HG02981 (cell line): ENCODE results near the gene CAMK2G.
"Not testable (repeated sequence)": the region's sequence is repeated elsewhere in the genome, so short reads cannot be mapped to it uniquely, and the experiment has no call there.

Source experiments
- ATAC-seq: cut with Tn5 transposase; IDR thresholded peaks from one replicate; pipeline ENCODE4 v1.9.1; 2021; ENCODE audit warnings: mild to moderate bottlenecking, moderate library complexity; ENCODE audit not compliant: unreplicated experiment

Gene CAMK2G

GRCh38 chr10:73874267-73875138 lies at the start of gene CAMK2G:
Gene CAMK2G, minus strand, starts transcription at chr10:73874555. Its CDS starts 94 bp downstream, at chr10:73874461.
- ATAC-seq, result peak; percentile 77

GRCh38 chr10:73922864-73923133 lies 48.4 kb upstream of the CAMK2G start:
- ATAC-seq, result no peak

- no peak for ATAC-seq
These were observed 47.9 kb upstream of the CAMK2G start for GRCh38 chr10:73922007-73922863.

- no peak for ATAC-seq
These were observed 45.7 kb upstream of the CAMK2G start for GRCh38 chr10:73920089-73920488.

GRCh38 chr10:73919481-73919880 lies 45.1 kb upstream of the CAMK2G start:
- ATAC-seq, result not testable (repeated sequence)

- no peak for ATAC-seq
These were observed 43.4 kb upstream of the CAMK2G start for GRCh38 chr10:73917566-73918305.

- ATAC-seq, result no peak
These were observed 42.6 kb upstream of the CAMK2G start for GRCh38 chr10:73916761-73917470.

- ATAC-seq, result no peak
These were observed 41.0 kb upstream of the CAMK2G start for GRCh38 chr10:73915206-73915851.

GRCh38 chr10:73914036-73914435 lies 39.7 kb upstream of the CAMK2G start:
- no peak for ATAC-seq

- ATAC-seq, result no peak
These were observed 37.2 kb upstream of the CAMK2G start for GRCh38 chr10:73911553-73912004.

- peak; percentile 27 for ATAC-seq
These were observed 36.6 kb upstream of the CAMK2G start, which contains the start of gene PLAU for GRCh38 chr10:73910764-73911552. Gene PLAU, plus strand, starts transcription at chr10:73911132. Its CDS starts 424 bp downstream, at chr10:73911556.

- ATAC-seq, result peak; percentile 25
These were observed 36.0 kb upstream of the CAMK2G start for GRCh38 chr10:73910401-73910763.

- no peak for ATAC-seq
These were observed 35.3 kb upstream of the CAMK2G start for GRCh38 chr10:73909540-73910115.

- ATAC-seq, result peak; percentile 51
These were observed 34.6 kb upstream of the CAMK2G start for GRCh38 chr10:73908853-73909539.

GRCh38 chr10:73907841-73908517 lies 33.6 kb upstream of the CAMK2G start:
- no peak for ATAC-seq

- no peak for ATAC-seq
These were observed 32.4 kb upstream of the CAMK2G start for GRCh38 chr10:73906524-73907447.
